ENCODE data around the gene EPOP. TPM values are rescaled to one million over a fixed set of nuclear protein-coding genes. Genes with fewer than 3 reads are reported as not detected.
A peak's percentile ranks its signal among the peaks of the same experiment; 100 is the strongest.

Gene EPOP
- total and polyA plus RNA-seq, 2 of the 13 experiments (the other 11 are each of a cell fraction or from before 2014, with no cell fraction given): 14.7 to 37.8 TPM

- peak; percentile 59; the same call in 1 of the 2 replicates for TF ChIP-seq ZNF850 (CRISPR knock-in tag; conservative IDR thresholded peaks at IDR 0.05)
- no peak; the same call in none of the 2 replicates for TF ChIP-seq ZNF263 (CRISPR knock-in tag; IDR thresholded peaks at IDR 0.05)
- peak; percentile 40 for TF ChIP-seq ZNF256 (CRISPR knock-in tag; conservative IDR thresholded peaks at IDR 0.05)
- TF ChIP-seq ELF3 (CRISPR knock-in tag; IDR thresholded peaks at IDR 0.05): peak; percentile 98
- no peak for TF ChIP-seq ZNF7 (CRISPR knock-in tag; IDR thresholded peaks at IDR 0.05)
- TF ChIP-seq ZNF234 (CRISPR knock-in tag; conservative IDR thresholded peaks at IDR 0.05): no peak
- TF ChIP-seq EED (CRISPR knock-in tag; IDR thresholded peaks at IDR 0.05): no peak
- TF ChIP-seq ELF1 (CRISPR knock-in tag; IDR thresholded peaks at IDR 0.05): peak; percentile 93
- TF ChIP-seq ZNF605 (CRISPR knock-in tag; IDR thresholded peaks at IDR 0.05): peak; percentile 74
- TF ChIP-seq, protein P1, sequence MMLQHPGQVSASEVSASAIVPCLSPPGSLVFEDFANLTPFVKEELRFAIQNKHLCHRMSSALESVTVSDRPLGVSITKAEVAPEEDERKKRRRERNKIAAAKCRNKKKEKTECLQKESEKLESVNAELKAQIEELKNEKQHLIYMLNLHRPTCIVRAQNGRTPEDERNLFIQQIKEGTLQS (CRISPR knock-in tag; IDR thresholded peaks at IDR 0.05): peak; percentile 66; the same call in 1 of the 2 replicates
- TF ChIP-seq MATR3 (CRISPR knock-in tag; IDR thresholded peaks at IDR 0.05): no peak
- peak; percentile 85 for TF ChIP-seq REPIN1 (CRISPR knock-in tag; IDR thresholded peaks at IDR 0.05; ENCODE audit: borderline replicate concordance, low read depth)
- peak; percentile 26; the same call in 1 of the 2 replicates for TF ChIP-seq SALL2 (CRISPR knock-in tag; IDR thresholded peaks at IDR 0.05)
- peak; percentile 84 for TF ChIP-seq ZNF292 (CRISPR knock-in tag; IDR thresholded peaks at IDR 0.05; ENCODE audit: borderline replicate concordance, low read depth)
- TF ChIP-seq CBX5 (CRISPR knock-in tag; IDR thresholded peaks at IDR 0.05; ENCODE audit: borderline replicate concordance): peak; percentile 96; the same call in 1 of the 2 replicates
- TF ChIP-seq RXRB (CRISPR knock-in tag; IDR thresholded peaks at IDR 0.05; ENCODE audit: borderline replicate concordance): peak; percentile 100
- TF ChIP-seq SATB2 (CRISPR knock-in tag; IDR thresholded peaks at IDR 0.05): no peak
- no peak for TF ChIP-seq KAT2B (IDR thresholded peaks at IDR 0.05; ENCODE audit: borderline replicate concordance, low read depth, low read length)
- no peak; the same call in 1 of the 2 replicates for TF ChIP-seq SMAD1 (CRISPR knock-in tag; IDR thresholded peaks at IDR 0.05; ENCODE audit: borderline replicate concordance, low read depth)
- TF ChIP-seq ZBTB20 (CRISPR knock-in tag; IDR thresholded peaks at IDR 0.05; ENCODE audit: borderline replicate concordance, low read depth): 0 out of 2 replicates have a peak, but pooled peaks have one; percentile 42
- TF ChIP-seq CREBL2 (CRISPR knock-in tag; IDR thresholded peaks at IDR 0.05; ENCODE audit: borderline replicate concordance): no peak
- no peak for TF ChIP-seq FOXM1 (CRISPR knock-in tag; IDR thresholded peaks at IDR 0.05)
- TF ChIP-seq CSRNP1 (CRISPR knock-in tag; IDR thresholded peaks at IDR 0.05): peak; percentile 60
- TF ChIP-seq ZFX (CRISPR knock-in tag; IDR thresholded peaks at IDR 0.05; ENCODE audit: low read depth): peak; percentile 45
- peak; percentile 98 for TF ChIP-seq ZBED4 (CRISPR knock-in tag; IDR thresholded peaks at IDR 0.05; ENCODE audit: borderline replicate concordance)
Observed at GRCh38 chr17:38703742-38704605, 29.2 kb upstream of the EPOP start (continued).
